GM21423 (cell line): ENCODE results near the gene TCF3.
A peak's percentile ranks its signal among the peaks of the same experiment; 100 is the strongest.

Source experiments
- ATAC-seq: cut with Tn5 transposase; IDR thresholded peaks from one replicate; pipeline ENCODE4 v1.9.1; 2021; ENCODE audit warnings: mild to moderate bottlenecking, moderate library complexity; ENCODE audit not compliant: unreplicated experiment

The TCF3 gene

GRCh38 chr19:1590641-1591397 lies 61.6 kb downstream of the TCF3 start:
- ATAC-seq, result no peak

GRCh38 chr19:1587872-1588271 lies 64.5 kb downstream of the TCF3 start:
- no peak for ATAC-seq

- ATAC-seq, result no peak
Measured at GRCh38 chr19:1585243-1585580, 67.2 kb downstream of the TCF3 start.

GRCh38 chr19:1584500-1585242 lies 67.7 kb downstream of the TCF3 start:
- no peak for ATAC-seq

- no peak for ATAC-seq
Measured at GRCh38 chr19:1582201-1582600, 70.2 kb downstream of the TCF3 start.

- no peak for ATAC-seq
Measured at GRCh38 chr19:1580957-1581356, 71.5 kb downstream of the TCF3 start.

GRCh38 chr19:1580382-1580781 lies 72.0 kb downstream of the TCF3 start:
- ATAC-seq, result no peak

- ATAC-seq, result no peak
Measured at GRCh38 chr19:1579222-1579621, 73.2 kb downstream of the TCF3 start.

- no peak for ATAC-seq
Measured at GRCh38 chr19:1577929-1578618, 74.3 kb downstream of the TCF3 start.

- ATAC-seq, result no peak
Measured at GRCh38 chr19:1577090-1577928, 75.1 kb downstream of the TCF3 start.

- no peak for ATAC-seq
Measured at GRCh38 chr19:1576242-1577089, 75.9 kb downstream of the TCF3 start.

- no peak for ATAC-seq
Measured at GRCh38 chr19:1575323-1576241, 76.8 kb downstream of the TCF3 start.

GRCh38 chr19:1574354-1575136 lies 77.9 kb downstream of the TCF3 start:
- ATAC-seq, result no peak

- no peak for ATAC-seq
Measured at GRCh38 chr19:1572795-1573194, 79.6 kb downstream of the TCF3 start.

- no peak for ATAC-seq
Measured at GRCh38 chr19:1571358-1571757, 81.1 kb downstream of the TCF3 start.

GRCh38 chr19:1570836-1571235 lies 81.6 kb downstream of the TCF3 start:
- ATAC-seq, result no peak

- no peak for ATAC-seq
Measured at GRCh38 chr19:1569997-1570396, 82.4 kb downstream of the TCF3 start.

- ATAC-seq, result peak; percentile 65
Measured at GRCh38 chr19:1568320-1569019, 83.9 kb downstream of the TCF3 start, which contains the start of gene MEX3D. MEX3D (minus strand) TSS chr19:1568325; CDS start chr19:1568058, 267 bp downstream.
